Measurements from ENCODE around the gene KHDC4.

GRCh38 chr1:155983191-155984024, 49.2 kb upstream of the KHDC4 start:
- TF ChIP-seq, protein P1, sequence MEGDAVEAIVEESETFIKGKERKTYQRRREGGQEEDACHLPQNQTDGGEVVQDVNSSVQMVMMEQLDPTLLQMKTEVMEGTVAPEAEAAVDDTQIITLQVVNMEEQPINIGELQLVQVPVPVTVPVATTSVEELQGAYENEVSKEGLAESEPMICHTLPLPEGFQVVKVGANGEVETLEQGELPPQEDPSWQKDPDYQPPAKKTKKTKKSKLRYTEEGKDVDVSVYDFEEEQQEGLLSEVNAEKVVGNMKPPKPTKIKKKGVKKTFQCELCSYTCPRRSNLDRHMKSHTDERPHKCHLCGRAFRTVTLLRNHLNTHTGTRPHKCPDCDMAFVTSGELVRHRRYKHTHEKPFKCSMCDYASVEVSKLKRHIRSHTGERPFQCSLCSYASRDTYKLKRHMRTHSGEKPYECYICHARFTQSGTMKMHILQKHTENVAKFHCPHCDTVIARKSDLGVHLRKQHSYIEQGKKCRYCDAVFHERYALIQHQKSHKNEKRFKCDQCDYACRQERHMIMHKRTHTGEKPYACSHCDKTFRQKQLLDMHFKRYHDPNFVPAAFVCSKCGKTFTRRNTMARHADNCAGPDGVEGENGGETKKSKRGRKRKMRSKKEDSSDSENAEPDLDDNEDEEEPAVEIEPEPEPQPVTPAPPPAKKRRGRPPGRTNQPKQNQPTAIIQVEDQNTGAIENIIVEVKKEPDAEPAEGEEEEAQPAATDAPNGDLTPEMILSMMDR (conservative IDR thresholded peaks at IDR 0.05; ENCODE audit: low read depth, low read length), result 0 out of 2 replicates have a peak, but pooled peaks have one; percentile 11
- TF ChIP-seq RAD21 (IDR thresholded peaks at IDR 0.05; ENCODE audit: low read length) (no peak; the same call in 1 of the 2 replicates), RCOR1 (IDR thresholded peaks at IDR 0.05; ENCODE audit: insufficient replicate concordance, low read length) (no peak), POLR2A (IDR thresholded peaks at IDR 0.05; ENCODE audit: low read depth, low read length) (peak; percentile 78), FOS (IDR thresholded peaks at IDR 0.05; ENCODE audit: low read depth, low read length) (0 out of 2 replicates have a peak, but pooled peaks have one; percentile 11), CEBPB (IDR thresholded peaks at IDR 0.05; ENCODE audit: low read depth, low read length) (peak; percentile 98), MXI1 (IDR thresholded peaks at IDR 0.05; ENCODE audit: borderline replicate concordance, low read depth, low read length) (no peak), RFX5 (IDR thresholded peaks at IDR 0.05; ENCODE audit: low read depth, low read length) (no peak), NFE2L2 (IDR thresholded peaks at IDR 0.05; ENCODE audit: low read depth, low read length) (no peak), BHLHE40 (IDR thresholded peaks at IDR 0.05; ENCODE audit: low read depth, low read length) (no peak), MAZ (IDR thresholded peaks at IDR 0.05; ENCODE audit: borderline replicate concordance, low read depth, low read length) (peak; percentile 82; the same call in 1 of the 2 replicates), SMC3 (IDR thresholded peaks at IDR 0.05; ENCODE audit: low read depth, low read length) (no peak)
- TF ChIP-seq, protein P2, sequence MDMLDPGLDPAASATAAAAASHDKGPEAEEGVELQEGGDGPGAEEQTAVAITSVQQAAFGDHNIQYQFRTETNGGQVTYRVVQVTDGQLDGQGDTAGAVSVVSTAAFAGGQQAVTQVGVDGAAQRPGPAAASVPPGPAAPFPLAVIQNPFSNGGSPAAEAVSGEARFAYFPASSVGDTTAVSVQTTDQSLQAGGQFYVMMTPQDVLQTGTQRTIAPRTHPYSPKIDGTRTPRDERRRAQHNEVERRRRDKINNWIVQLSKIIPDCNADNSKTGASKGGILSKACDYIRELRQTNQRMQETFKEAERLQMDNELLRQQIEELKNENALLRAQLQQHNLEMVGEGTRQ (IDR thresholded peaks at IDR 0.05; ENCODE audit: low read depth, low read length), result no peak
- TF ChIP-seq, protein P3, sequence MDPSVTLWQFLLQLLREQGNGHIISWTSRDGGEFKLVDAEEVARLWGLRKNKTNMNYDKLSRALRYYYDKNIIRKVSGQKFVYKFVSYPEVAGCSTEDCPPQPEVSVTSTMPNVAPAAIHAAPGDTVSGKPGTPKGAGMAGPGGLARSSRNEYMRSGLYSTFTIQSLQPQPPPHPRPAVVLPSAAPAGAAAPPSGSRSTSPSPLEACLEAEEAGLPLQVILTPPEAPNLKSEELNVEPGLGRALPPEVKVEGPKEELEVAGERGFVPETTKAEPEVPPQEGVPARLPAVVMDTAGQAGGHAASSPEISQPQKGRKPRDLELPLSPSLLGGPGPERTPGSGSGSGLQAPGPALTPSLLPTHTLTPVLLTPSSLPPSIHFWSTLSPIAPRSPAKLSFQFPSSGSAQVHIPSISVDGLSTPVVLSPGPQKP (IDR thresholded peaks at IDR 0.05; ENCODE audit: borderline replicate concordance, low read depth, low read length), result no peak

All from IMR-90 (cell line).